AG04449 (cell line): ENCODE measurements around the gene ETV3.

Experiments used
- CTCF ChIA-PET: fragments of 350-600 bp; formaldehyde crosslinking; extraction: SDS; loops from one replicate; lab custom pipeline; 2021; ENCODE audit warnings: antibody characterized with exemption; lab: Yijun Ruan, JAX
- POLR2A ChIA-PET: fragments of 400-600, 350-600 bp; formaldehyde crosslinking; extraction: SDS; loops from one replicate; lab custom pipeline; 2020; ENCODE audit warnings: antibody characterized with exemption, inconsistent platforms; lab: Yijun Ruan, JAX
- DNase-seq: peaks from one replicate; pipeline ENCODE4 v3.0.0-alpha.2; 2010; ENCODE audit warnings: low read depth, low spot score
- H3K4me3 ChIP-seq: 2 replicates; pipeline ENCODE4 v1.5.1; 2011; ENCODE audit warnings: low read depth, mild to moderate bottlenecking, control low read depth, low read length
- TF ChIP-seq, protein P1 (sequence below): IDR thresholded peaks from one replicate; pipeline ENCODE4 v1.5.1; 2011; ENCODE audit warnings: mild to moderate bottlenecking, moderate library complexity, low read length, control low read depth, inconsistent platforms; ENCODE audit not compliant: insufficient read depth; ENCODE audit errors: missing control alignments

ETV3 gene

DNA sequence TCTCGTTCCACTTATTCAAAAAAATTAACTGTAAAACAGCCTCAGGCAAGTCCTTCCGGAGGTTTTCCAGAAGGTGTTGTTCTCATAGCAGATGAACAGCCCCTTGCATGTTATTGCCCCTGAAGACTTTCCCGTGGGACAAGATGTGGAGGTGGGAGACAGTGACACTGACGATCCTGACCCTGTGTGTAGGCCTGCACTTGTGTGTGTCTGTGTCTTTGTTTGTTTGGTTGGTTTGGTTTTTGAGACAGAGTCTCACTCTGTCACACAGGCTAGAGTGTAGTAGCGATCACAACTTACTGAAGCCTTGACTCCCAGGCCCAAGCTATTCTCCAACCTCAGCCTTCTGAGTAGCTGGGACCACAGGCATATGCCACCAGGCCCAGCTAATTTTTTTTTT, 51.2 kb downstream of the ETV3 start:
- no peak overlapping the region for H3K4me3 ChIP-seq
- ChIA-PET POLR2A (interaction anchor here (1.0 kb wide), 1 partner anchor 13 kb away, joined by 3 read pairs; no protein-coding TSS in a partner anchor), CTCF (interaction anchor here (0.9 to 8.8 kb wide), 5 partner anchors 15 to 67 kb away, joined by 3 to 478 read pairs (median 28); partner anchors contain the start of gene ETV3L)
- TF ChIP-seq, protein P1, sequence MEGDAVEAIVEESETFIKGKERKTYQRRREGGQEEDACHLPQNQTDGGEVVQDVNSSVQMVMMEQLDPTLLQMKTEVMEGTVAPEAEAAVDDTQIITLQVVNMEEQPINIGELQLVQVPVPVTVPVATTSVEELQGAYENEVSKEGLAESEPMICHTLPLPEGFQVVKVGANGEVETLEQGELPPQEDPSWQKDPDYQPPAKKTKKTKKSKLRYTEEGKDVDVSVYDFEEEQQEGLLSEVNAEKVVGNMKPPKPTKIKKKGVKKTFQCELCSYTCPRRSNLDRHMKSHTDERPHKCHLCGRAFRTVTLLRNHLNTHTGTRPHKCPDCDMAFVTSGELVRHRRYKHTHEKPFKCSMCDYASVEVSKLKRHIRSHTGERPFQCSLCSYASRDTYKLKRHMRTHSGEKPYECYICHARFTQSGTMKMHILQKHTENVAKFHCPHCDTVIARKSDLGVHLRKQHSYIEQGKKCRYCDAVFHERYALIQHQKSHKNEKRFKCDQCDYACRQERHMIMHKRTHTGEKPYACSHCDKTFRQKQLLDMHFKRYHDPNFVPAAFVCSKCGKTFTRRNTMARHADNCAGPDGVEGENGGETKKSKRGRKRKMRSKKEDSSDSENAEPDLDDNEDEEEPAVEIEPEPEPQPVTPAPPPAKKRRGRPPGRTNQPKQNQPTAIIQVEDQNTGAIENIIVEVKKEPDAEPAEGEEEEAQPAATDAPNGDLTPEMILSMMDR, result no peak
- no peak for DNase-seq

DNA sequence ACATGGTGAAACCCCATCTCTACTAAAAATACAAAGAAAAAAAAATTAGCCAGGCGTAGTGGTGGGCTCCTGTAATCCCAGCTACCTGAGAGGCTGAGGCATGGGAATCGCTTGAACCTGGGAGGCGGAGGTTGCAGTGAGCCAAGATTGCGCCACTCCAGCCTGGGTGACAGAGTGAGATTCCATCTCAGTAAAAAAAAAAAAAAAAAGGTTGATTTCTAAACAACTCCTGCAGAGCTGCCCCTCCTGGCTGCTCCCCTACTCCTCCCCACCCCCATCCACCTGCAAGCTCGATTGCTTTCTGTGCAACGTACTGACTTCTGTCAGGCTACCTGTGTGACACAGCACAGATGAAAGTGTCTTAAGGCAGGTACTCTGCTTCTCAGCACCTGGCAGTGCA, 51.9 kb downstream of the ETV3 start:
- DNase-seq, result no peak
- ChIA-PET POLR2A (no interaction called here), CTCF (interaction anchor here (1.0 to 8.8 kb wide), 3 partner anchors 12 to 68 kb away, joined by 3 to 478 read pairs (median 4); no protein-coding TSS in a partner anchor)
- TF ChIP-seq, protein P1, result no peak
- H3K4me3 ChIP-seq, result no peak overlapping the region

GRCh38 chr1:157085421-157085820, 52.8 kb downstream of the ETV3 start:
- DNase-seq, result no peak
- CTCF ChIA-PET, result interaction anchor here (1.0 to 8.8 kb wide), 3 partner anchors 11 to 68 kb away, joined by 3 to 478 read pairs (median 4); no protein-coding TSS in a partner anchor
- TF ChIP-seq, protein P1, result no peak
- POLR2A ChIA-PET, result no interaction called here
- no peak overlapping the region for H3K4me3 ChIP-seq

DNA sequence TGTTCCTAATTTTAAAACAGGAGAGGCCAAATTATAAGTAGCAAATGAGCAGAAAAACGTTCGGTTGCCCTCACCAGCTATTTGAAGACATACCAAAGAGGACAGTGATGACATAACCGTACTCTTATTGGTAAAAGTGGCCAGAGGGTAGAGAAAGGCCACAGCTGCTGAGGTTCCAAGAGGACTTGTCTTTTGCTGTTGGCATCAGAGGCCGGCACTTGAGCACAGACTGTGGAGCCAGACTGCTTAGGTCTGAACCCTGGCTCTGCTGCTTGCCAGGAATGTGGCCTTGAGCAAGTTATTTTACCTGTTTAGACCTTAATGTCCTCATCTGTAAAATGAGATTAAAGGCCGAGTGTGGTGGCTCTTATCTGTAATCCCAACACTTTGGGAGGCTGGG, 53.5 kb downstream of the ETV3 start:
- ChIA-PET CTCF (interaction anchor here (8.8 kb wide), 1 partner anchor 69 kb away, joined by 478 read pairs; no protein-coding TSS in a partner anchor), POLR2A (no interaction called here)
- TF ChIP-seq, protein P1, result no peak
- no peak overlapping the region for H3K4me3 ChIP-seq
- no peak for DNase-seq

DNA sequence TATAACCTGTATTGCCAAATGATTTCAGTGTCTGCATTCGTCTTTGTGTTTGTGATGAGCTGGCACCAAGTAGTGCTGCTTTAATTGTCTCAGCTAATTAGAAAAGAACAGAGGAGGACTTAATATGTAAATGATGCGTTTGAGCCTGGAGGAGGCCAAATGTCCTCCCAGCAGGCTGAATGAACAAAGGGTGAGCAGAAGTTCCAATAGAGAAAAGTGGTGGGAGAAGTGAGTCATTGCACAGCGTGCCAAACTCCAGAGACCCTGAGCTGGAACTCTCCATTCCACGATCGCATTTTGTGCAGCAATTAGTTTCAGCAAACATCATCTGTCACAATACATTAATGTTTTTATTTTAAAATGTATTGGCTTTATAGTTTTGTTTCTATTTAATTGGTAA, 56.5 kb downstream of the ETV3 start:
- TF ChIP-seq, protein P1, result no peak
- DNase-seq, result no peak
- ChIA-PET POLR2A (no interaction called here), CTCF (interaction anchor here (0.9 to 3.8 kb wide), 4 partner anchors 9 to 75 kb away, joined by 3 to 40 read pairs (median 8); no protein-coding TSS in a partner anchor)
- H3K4me3 ChIP-seq, result no peak overlapping the region

GRCh38 chr1:157080714-157081113, 57.5 kb downstream of the ETV3 start:
- DNase-seq, result no peak
- POLR2A ChIA-PET, result no interaction called here
- TF ChIP-seq, protein P1, result no peak
- CTCF ChIA-PET, result interaction anchor here (1.2 to 3.8 kb wide), 4 partner anchors 10 to 76 kb away, joined by 3 to 40 read pairs (median 8); no protein-coding TSS in a partner anchor
- no peak overlapping the region for H3K4me3 ChIP-seq
